ENCODE data around the gene RAMP1.
A peak's percentile ranks its signal among the peaks of the same experiment; 100 is the strongest.

Gene RAMP1

DNA sequence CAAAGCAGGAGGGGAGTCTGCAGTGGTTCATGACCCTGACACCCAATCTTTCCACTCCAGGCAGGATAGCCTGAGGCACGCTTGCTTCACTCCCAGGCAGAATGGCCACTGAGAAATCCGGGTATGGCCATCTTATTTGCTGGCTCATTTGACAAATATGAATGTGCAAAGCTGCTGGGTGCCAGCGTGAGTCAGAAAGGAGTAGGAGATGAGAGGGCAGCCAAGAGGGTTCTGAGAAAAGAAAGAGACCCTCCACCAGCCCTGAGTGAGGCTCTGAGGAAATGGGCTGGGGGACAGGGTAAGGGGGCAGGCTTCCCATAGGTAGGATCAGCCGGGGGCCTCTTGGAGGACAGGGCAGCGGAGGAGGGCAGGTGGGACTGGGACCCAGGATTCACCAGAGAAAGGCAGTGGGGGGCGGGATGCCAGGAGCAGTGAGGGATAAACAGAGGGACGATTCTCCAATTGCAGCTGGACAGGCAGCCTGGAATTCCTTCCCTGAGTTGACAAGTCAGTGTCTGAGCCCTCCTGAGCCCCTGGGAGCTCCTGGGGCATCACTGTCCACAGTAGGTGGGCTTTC, 15.2 kb downstream of the RAMP1 start:
- TF ChIP-seq CTCF (IDR thresholded peaks at IDR 0.05), result no peak
- Histone ChIP-seq H3K4me3 (no peak overlapping the region), H3K36me3 (peaks cover 0 to 9% (median 7%) of the 10 kb centered on the region in 3 donors), H3K9me3 (no peaks in the 10 kb centered on the region), H3K27ac (peak overlapping the region; percentile 56 to 71), H3K4me1 (peaks cover 0 to 93% (median 75%) of the 10 kb centered on the region in 4 donors), H3K27me3 (no peaks in the 10 kb centered on the region)
- intact Hi-C loops (cut with DNase I; ENCODE audit: low total_unique reads), result no loop called here
- DNase-seq, result peak in 1 of 2 donors; percentile 73

- Histone ChIP-seq H3K27ac (peak overlapping the region; percentile 56 to 71), H3K4me1 (peaks cover 0 to 87% (median 73%) of the 10 kb centered on the region in 4 donors)
- intact Hi-C loops (cut with DNase I; ENCODE audit: low total_unique reads), result no loop called here
Observed at GRCh38 chr2:237875256-237876060, 16.0 kb downstream of the RAMP1 start.

GRCh38 chr2:237876061-237876526, 16.7 kb downstream of the RAMP1 start:
- Histone ChIP-seq H3K27me3 (no peaks in the 10 kb centered on the region), H3K4me1 (peaks cover 0 to 80% (median 67%) of the 10 kb centered on the region in 4 donors), H3K9me3 (no peaks in the 10 kb centered on the region), H3K27ac (peak overlapping the region; percentile 56 to 71), H3K4me3 (no peak overlapping the region), H3K36me3 (peaks cover 7 to 10% (median 9%) of the 10 kb centered on the region in 3 donors)
- peak; percentile 5 to 58 for DNase-seq
- intact Hi-C loops (cut with DNase I; ENCODE audit: low total_unique reads), result no loop called here
- TF ChIP-seq CTCF (IDR thresholded peaks at IDR 0.05), result no peak

More at GRCh38 chr2:237875256-237876060, 16.0 kb downstream of the RAMP1 start:
- no peaks in the 10 kb centered on the region for H3K27me3 ChIP-seq
- peaks cover under 1 to 9% (median 7%) of the 10 kb centered on the region in 3 donors for H3K36me3 ChIP-seq
- no peaks in the 10 kb centered on the region for H3K9me3 ChIP-seq
- peak; percentile 11 to 61 for DNase-seq
- TF ChIP-seq CTCF (IDR thresholded peaks at IDR 0.05), result no peak
- no peak overlapping the region for H3K4me3 ChIP-seq

- H3K27ac ChIP-seq, result peak overlapping the region; percentile 56 to 71
- peak; percentile 14 to 56 for DNase-seq
- no peaks in the 10 kb centered on the region for H3K9me3 ChIP-seq
- H3K4me3 ChIP-seq, result no peak overlapping the region
- intact Hi-C loops (cut with DNase I; ENCODE audit: low total_unique reads), result no loop called here
- TF ChIP-seq CTCF (IDR thresholded peaks at IDR 0.05), result no peak
- H3K27me3 ChIP-seq, result no peaks in the 10 kb centered on the region
- H3K4me1 ChIP-seq, result peaks cover 0 to 76% (median 62%) of the 10 kb centered on the region in 4 donors
- peaks cover 11 to 15% (median 12%) of the 10 kb centered on the region in 3 donors for H3K36me3 ChIP-seq
Observed at GRCh38 chr2:237876532-237876931, 17.1 kb downstream of the RAMP1 start.

GRCh38 chr2:237876951-237877491, 17.6 kb downstream of the RAMP1 start:
- Histone ChIP-seq H3K4me1 (peaks cover 0 to 71% (median 59%) of the 10 kb centered on the region in 4 donors), H3K9me3 (no peaks in the 10 kb centered on the region), H3K27me3 (no peaks in the 10 kb centered on the region), H3K27ac (peak overlapping the region; percentile 56 to 71), H3K4me3 (no peak overlapping the region), H3K36me3 (peaks cover 11 to 15% (median 12%) of the 10 kb centered on the region in 3 donors)
- TF ChIP-seq CTCF (IDR thresholded peaks at IDR 0.05), result no peak
- intact Hi-C loops (cut with DNase I; ENCODE audit: low total_unique reads), result no loop called here
- peak; percentile 21 to 65 for DNase-seq
